Measurements from ENCODE around the gene INSL3.

The INSL3 gene

GRCh38 chr19:17836530-17836929, 15.2 kb upstream of the INSL3 start:
- no peak for DNase-seq (ENCODE audit: low read depth)
- no peak overlapping the region for H3K4me3 ChIP-seq (ENCODE audit: low read depth, low read length)
- TF ChIP-seq CTCF (IDR thresholded peaks at IDR 0.05; ENCODE audit: low read depth, low read length, missing control alignments): no peak

- DNase-seq (ENCODE audit: low read depth): no peak
- TF ChIP-seq CTCF (IDR thresholded peaks at IDR 0.05; ENCODE audit: low read depth, low read length, missing control alignments): no peak
- no peak overlapping the region for H3K4me3 ChIP-seq (ENCODE audit: low read depth, low read length)
Observed at GRCh38 chr19:17835182-17836006, 14.1 kb upstream of the INSL3 start.

- no peak for DNase-seq (ENCODE audit: low read depth)
- no peak overlapping the region for H3K4me3 ChIP-seq (ENCODE audit: low read depth, low read length)
- TF ChIP-seq CTCF (IDR thresholded peaks at IDR 0.05; ENCODE audit: low read depth, low read length, missing control alignments): peak; percentile 8
Observed at GRCh38 chr19:17834350-17835181, 13.2 kb upstream of the INSL3 start.

DNA sequence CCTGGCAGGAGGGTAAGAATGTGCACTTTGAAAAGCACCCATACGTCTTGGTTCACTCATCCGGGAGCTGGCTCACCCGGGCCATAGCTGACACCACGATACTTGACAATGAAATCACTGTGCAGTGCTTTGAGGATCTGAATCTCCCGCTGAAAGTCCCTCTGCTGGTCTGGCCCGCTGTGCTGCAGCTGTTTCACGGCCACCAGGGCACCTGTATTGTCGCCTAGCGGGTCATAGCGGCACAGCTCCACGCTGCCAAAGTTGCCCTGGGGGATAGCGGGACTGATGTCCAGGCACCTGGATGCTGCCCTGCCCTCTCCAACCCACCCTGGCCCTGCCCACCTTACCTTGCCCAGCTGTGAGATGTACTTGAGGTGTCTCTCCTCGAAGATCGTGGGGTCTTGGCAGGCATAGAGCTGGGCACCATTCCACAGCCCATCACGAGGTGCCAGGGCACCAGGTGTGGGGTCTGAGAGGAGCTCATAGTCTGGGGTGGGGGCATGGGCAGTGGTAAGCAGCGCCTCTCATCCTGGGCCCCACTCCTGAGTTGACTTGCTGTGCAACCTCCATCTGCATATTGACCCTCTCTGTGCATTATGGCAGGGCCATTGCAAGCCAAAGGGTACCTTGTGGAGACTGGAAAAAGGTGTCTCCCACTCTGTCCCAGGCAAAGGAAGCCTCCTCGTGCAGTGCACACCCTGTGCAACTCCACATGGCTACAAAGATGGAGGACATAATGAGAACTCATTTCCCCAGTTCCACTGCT, 11.3 kb upstream of the INSL3 start:
- H3K4me3 ChIP-seq (ENCODE audit: low read depth, low read length): no peak overlapping the region
- no peak for DNase-seq (ENCODE audit: low read depth)
- no peak for TF ChIP-seq CTCF (IDR thresholded peaks at IDR 0.05; ENCODE audit: low read depth, low read length, missing control alignments)

DNA sequence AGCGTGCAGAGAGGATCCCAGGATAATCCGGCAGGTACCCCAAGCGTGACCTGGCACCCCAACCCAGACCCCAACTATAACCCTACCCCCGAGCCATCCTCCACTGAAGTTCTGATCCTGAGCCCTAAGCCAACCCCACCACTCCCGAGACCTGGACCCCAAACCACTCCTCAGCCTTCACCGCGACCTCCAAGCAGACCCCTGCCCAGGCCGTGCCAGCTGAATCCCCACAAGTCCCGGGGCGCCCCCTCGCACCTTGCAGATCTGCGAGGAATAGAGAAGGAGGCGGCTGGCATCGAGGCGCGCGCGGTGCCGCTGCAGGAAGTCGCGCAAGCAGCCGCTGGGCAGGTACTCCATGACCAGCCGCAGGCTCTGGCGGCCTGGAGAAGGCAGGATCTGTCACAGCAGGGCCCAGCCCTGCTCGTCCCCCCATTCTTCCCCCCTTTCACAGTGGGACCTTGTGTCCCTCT, 10.1 kb upstream of the INSL3 start:
- no peak overlapping the region for H3K4me3 ChIP-seq (ENCODE audit: low read depth, low read length)
- no peak for DNase-seq (ENCODE audit: low read depth)
- no peak for TF ChIP-seq CTCF (IDR thresholded peaks at IDR 0.05; ENCODE audit: low read depth, low read length, missing control alignments)

DNA sequence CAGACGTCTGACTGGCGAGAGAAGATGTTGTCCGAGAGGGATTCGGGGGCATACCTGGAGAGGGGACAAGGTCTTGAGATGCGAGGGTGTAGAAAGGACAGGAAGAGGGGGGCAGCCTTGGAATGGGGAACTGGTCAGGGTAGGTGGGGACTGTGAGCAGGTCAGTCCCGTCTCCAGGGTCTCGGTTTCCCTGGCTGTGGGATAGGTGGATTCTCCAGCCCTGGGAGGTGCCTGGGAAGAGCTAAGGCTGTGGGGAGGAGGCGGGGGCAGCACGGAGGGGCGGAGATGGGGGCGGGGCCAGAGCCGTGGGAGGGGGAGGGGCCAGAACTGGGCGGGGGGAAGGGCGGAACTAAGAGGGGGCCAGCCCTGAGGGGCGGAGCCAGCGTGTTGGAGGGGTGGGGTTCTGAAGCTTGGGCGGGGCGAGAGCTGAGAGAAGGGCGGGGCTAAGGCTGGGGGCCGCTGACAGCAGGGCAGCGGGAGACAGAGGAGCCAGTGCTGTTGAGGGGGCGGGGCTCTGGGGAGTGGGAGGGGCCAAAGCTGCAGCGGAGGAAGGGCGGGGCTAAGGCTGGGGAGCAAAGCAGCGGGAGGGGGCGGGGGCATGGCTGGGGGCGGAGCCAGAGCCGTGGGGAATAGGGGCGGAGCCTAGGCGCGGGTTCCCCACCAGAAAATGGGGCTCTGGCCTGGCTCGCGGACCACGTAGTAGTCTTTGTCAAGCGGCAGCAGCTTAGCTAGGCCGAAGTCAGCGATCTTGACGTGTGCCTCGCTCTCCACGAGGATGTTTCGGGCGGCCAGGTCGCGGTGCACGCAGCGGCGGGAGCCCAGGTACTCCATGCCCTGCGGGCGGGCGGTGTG, 9.5 kb upstream of the INSL3 start:
- no peak overlapping the region for H3K4me3 ChIP-seq (ENCODE audit: low read depth, low read length)
- DNase-seq (ENCODE audit: low read depth): no peak
- TF ChIP-seq CTCF (IDR thresholded peaks at IDR 0.05; ENCODE audit: low read depth, low read length, missing control alignments): no peak
